NCI-H1048 (cell line): Measurements from ENCODE around the gene PSMD8.
"Not testable (repeated sequence)": the region's sequence is repeated elsewhere in the genome, so short reads cannot be mapped to it uniquely, and the experiment has no call there.

ENCODE experiments used
- DNase-seq: peaks from one replicate; lab custom pipeline; 2025; lab: John Stamatoyannopoulos, UW

PSMD8 gene

DNA sequence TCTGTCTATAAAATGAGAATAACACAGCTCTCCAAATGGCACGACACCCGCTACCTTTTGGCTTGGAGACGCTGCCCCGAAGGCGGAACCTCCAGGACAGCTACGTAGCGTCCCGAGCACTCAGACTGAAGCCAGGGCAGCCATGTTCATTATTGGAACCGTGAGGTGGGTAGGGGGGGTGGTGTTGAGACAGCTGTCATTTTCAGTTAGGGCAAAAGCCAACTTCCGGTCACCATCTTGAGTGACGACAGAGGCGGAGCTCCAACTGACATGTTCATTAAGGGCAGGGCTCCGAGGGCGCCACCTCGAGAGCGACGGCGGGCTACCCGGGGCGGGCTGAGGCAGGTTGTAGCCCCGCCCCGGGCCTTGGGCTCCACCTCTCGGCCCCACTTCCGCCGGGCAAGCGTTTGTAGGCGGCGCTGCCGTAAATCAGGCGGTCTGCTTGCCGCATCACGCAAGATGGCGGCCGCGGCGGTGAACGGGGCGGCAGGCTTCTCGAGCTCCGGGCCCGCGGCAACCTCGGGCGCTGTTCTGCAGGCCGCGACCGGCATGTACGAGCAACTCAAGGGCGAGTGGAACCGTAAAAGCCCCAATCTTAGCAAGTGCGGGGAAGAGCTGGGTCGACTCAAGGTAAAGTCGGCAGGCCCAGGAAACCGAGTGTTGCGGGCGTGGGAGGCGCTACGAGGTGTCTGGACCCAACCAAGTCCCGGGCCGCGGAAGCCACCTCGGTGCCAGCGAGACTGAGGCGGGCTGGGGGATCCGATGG lies at the start of gene PSMD8:
PSMD8 (plus strand) TSS at position 240 of the 766 bp plus-strand sequence; CDS start at position 271, 31 bp downstream.
- peak; percentile 93 for DNase-seq

DNA sequence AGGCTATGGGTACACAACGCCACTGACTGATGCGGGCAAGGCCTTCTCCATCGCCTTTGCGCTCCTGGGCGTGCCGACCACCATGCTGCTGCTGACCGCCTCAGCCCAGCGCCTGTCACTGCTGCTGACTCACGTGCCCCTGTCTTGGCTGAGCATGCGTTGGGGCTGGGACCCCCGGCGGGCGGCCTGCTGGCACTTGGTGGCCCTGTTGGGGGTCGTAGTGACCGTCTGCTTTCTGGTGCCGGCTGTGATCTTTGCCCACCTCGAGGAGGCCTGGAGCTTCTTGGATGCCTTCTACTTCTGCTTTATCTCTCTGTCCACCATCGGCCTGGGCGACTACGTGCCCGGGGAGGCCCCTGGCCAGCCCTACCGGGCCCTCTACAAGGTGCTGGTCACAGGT lies 47.8 kb upstream of the PSMD8 start:
- no peak for DNase-seq

DNA sequence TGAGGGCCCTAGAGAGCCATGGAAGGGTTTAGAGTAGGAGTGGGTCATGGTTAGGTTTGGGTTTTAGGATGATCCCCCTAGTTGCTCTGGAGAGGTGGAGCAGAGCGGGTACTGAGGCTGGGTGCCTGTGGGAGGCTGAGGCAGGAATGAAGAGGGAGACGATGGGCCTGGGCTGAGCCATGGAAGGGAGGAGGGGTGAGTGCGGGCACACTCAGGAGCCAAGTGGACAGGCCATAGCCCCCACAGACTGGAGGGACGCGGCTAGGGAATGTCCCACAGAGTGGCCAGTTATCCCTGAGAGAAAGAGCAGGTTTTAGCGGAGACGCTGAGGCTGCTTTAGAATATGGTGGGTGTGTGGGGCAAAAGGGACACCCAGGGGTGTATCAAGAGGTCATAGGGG lies 44.7 kb upstream of the PSMD8 start:
- DNase-seq: no peak

DNA sequence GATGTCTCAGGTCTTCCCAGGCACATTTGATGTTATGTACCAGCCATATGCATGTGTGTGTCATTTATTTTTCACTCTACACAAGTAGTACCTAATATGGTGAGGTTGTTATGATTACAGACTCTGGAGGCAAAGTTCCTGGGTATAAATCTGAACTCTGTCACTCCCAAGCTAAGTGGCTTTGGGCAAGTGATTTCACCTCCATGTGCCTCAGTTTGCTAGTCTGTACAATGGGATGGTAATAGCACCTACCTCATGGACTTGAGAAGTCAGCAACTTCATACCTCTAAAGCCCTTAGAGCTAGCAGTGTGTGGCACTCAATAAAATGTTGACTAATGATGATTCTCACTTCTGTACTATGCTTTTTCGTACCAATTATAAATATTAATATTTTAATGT lies 42.6 kb upstream of the PSMD8 start:
- DNase-seq: no peak

DNA sequence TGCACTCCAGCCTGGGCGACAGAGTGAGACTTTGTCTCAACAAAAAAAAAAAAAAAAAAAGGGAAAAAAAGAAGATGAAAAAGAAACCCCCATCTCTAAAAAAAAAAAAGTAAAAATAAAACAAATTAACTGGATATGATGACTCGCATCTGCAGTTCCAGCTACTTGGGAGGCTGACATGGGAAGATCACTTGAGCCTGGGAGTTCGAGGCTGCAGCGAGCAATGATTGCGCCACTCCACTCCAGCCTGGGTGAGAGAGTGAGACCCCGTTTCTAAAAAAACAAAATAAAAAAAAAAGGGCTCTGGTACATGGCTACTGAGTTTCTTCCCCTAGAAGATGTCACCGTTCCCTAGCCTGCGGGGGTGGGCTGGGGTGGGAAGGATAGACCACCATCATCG lies 41.1 kb upstream of the PSMD8 start:
- no peak for DNase-seq

DNA sequence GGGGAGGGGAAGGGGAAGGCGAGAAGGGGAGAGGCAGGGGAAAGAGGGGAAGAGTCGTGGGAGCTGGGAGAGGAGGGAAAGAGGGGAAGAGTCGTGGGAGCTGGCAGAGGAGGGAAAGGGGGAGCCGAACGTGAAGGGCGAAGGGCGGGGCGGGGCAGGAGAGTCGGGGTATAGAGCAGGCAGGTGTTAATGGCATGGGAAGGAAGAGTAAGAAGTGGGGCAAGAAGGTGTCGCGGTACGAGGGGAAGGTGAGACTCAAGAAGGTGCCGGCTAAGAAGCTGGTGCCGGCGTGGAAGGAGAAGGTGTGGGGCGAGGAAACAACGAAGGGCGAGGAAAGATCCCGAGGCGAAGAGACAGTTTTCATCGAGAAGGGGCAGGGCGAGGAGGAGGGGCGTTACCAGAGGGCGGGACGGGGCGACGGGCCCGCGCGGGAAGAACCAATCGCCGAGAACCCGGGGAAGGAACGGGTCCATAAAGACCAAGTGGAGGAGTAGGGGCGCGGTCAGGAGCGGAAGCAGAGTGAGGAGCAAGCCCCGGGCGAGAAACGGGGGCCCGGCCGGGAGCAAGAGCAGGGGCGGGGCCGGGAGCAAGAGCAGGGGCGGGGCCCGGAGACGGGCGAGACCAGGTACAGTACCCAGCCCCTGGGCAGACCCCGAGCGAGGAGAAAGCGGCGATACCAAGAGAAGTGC lies 38.3 kb upstream of the PSMD8 start:
- peak; percentile 94 for DNase-seq

DNA sequence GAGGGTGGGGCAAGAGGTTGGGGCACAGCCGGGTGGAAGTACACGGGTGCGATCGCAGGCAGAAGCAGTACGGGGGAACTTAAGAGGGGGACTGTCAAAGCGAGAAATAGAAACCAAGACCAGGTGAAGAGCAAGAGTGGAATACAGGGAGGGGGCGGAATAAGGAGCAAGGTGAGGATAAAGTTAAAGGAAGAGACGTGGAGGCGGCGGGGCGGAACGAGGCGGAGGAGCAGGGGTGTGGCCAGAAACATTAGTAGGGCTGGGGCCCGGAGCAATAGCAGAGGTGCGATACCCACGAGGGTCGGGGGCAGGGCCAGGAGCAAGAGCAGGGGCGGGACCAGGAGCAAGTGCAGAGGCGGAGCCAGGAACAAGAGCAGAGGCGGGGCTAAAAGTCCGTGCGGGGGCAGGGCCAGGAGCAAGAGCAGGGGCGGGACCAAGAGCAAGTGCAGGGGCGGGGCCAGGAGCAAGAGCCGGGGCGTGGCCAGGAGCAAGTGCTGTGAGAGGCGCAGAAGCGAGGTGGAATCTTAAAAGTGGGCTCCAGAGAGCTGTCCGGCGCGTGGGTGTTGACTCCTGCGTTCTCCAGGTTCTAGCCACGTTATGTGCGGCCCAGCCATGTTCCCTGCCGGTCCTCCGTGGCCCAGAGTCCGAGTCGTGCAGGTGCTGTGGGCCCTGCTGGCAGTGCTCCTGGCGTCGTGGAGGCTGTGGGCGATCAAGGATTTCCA lies 37.6 kb upstream of the PSMD8 start:
- DNase-seq: peak; percentile 76

DNA sequence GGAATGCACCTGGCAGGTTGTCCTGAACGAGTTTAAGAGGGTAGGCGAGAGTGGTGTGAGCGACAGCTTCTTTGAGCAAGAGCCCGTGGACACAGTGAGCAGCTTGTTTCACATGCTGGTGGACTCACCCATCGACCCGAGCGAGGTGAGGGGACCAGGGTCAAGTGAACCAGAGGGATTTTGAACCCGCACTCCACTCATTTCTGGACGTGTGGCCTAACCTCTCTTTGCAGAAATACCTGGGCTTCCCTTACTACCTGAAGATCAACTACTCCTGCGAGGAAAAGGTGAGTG lies 37.1 kb upstream of the PSMD8 start:
- DNase-seq: no peak

DNA sequence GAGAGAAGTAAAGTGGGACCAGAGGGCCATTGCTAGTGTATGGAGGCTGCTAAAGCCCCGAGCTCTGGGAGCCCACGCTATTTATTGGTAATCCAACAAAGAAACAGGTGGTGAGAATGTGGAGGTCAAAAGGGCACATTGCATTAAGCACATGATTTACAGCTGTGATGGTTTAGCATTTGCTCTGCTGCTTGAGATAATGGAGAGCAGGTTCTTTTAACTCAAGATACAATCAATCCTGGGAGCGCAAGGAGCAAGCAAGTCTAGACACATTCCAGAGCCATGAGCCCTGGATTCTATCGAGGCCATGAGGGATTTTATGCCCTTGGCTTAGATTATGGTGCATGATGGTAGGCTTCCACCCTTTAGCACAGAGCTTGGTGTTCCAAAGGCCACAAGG lies 35.4 kb upstream of the PSMD8 start:
- DNase-seq: not testable (repeated sequence)

DNA sequence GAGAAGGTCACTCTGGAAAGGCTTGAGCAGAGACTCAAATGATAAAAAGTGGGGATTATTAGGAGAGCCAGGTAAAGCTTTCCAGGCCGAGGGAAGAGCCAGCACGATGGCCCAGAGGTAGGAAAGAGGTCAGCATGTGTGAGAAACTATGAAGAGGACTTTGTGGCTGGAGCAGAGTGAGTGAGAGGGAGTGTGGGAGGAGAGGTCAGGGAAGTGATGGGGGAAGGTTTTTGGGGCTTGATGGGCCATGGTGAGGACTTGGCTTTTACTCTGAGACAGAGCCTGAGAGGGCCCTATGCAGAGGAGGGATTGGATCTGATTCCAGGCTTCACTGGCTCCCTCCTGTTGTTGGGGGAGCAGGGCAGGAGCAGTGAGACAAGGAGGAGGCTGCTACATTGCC lies 33.4 kb upstream of the PSMD8 start:
- DNase-seq: no peak

DNA sequence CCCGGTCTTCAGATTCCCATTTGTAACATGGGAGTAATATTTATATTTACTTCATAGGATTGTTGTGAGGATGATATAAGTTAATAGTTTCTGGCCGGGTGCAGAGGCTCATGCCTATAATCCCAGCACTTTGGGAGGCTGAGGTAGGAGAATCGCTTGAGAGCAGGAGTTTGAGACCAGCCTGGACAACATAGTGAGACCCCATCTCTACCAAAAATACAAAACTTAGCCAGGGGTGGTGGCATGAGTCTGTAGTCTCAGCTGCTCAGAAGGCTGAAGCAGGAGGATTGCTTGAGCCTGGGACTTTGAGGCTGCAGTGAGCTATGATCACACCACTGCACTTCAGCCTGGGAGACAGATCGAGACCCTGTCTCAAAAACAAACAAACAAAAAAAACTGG lies 27.5 kb upstream of the PSMD8 start:
- DNase-seq: no peak

DNA sequence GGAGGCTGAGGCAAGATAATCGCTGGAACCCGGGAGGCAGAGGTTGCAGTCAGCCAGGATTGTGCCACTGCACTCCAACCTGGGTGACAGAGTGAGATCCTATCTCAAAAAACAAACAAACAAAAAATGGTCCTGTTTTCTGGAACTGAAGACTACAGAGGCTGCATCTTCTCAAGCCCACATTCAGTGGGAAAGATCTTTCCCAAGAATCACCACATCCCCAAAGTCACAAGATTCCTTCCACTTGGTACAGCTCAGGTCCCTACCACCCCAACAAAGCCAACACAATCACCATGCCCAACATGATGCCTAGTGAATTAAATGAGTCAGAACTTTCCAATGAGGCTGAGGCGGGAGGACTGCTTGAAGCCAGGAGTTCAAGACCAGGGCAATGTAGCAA lies 23.5 kb upstream of the PSMD8 start:
- DNase-seq: no peak

DNA sequence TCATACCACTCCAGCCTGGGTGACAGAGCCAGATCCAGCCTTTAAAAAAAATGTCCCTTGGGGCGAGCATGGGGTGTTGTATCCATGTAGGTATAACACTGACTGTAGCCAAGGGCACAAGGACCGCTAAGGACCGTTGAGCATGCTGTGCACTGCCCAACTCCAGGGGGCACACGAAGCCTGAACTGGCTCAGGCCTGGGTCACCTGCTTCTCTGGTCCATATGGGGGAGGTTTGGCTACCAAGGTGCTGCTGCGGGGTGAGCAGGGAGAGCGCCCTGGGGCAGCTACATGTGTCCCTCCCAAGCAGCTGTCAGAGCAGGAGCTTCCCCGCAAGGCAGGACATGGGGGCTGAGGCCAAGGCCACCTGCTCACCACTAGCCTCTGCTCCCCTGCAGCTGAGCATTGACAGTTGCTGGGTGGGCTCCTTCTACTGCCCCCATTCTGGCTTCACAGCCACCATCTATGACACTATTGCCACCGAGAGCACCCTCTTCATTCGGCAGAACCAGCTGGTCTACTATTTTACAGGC lies 22.4 kb upstream of the PSMD8 start:
- no peak for DNase-seq

DNA sequence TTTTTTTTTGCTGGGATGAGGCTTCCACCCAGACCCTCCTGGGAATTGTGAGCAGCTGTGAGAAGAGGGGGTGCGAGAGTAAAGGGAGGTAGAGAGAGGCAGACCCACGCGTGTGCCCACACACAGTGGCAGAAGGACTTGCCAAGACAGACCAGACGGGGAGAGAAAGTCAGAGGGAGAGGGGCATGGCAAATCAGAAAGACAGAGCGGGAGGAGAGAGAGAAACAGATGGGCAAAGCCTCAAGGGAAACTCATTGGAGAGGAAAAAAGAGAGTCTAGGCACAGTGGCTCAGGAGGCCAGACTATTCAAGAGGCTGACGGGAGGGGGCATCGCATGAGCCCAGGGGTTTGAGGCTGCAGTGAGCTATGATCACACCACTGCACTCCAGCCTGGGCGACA lies 21.8 kb upstream of the PSMD8 start:
- no peak for DNase-seq

DNA sequence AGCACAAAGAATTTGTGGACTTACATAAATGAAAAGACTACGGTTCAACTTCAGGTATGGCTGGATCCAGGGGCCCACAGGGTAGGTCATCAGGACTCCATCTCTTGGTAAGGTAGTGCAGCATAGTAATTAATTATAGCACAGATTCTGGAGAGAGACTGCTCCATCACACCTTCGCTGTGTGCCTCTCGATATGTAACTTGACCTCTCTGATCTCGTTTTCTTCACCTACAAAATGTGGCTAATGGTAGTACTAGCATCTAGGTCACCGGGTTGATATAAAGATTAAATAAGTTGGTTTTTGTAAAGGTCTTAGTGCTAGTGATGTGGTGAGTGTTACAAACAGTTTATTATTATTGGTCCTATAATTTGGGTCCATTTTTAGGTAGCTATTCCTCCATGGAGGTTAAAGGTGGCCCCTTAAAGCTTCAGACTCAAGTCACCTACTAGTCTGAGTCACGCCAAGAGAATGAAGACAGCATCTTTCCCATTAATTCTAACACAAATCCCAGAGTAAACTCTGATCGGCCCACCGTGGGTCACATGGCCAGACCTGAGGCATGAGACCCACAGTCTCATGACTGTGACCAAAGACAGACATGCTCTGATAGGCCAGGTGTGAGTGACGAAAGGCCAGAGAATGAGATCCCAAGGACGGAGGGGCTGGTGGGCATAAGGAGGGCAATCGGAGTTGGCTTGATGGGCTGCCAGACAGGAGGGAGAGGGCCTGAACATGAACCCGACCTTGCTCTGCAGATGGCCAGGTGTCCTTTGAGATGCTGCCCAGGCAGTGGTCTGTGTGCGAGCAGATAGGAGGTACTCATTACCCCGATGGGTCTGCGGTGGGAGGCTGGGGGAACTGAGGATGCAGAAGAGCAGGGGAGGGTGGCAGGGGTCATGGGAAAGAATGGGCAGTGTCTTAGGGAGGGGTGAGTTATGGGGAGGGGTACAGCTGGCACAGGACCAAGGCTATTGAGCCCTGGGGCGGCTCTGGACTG lies 18.3 kb upstream of the PSMD8 start:
- DNase-seq: no peak

DNA sequence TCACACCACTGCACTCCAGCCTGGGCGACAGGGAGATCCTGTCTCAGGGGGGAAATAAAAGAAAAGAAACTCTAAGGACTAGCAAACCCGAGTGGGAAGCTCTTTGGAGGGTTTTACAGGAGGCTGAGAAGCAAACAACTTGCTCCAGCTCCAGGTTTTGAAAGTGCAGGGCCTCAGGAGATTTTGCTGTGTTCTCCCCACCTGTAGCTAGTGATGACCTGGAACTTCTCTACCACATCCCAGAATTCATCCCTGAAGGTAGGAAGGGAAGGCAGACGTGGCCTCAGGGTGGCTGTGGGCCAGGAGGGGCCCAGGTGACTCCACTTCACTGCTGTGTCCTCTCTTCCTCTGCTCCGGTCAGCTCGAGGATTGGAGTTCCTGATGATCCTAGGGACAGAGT lies 16.3 kb upstream of the PSMD8 start:
- DNase-seq: no peak

DNA sequence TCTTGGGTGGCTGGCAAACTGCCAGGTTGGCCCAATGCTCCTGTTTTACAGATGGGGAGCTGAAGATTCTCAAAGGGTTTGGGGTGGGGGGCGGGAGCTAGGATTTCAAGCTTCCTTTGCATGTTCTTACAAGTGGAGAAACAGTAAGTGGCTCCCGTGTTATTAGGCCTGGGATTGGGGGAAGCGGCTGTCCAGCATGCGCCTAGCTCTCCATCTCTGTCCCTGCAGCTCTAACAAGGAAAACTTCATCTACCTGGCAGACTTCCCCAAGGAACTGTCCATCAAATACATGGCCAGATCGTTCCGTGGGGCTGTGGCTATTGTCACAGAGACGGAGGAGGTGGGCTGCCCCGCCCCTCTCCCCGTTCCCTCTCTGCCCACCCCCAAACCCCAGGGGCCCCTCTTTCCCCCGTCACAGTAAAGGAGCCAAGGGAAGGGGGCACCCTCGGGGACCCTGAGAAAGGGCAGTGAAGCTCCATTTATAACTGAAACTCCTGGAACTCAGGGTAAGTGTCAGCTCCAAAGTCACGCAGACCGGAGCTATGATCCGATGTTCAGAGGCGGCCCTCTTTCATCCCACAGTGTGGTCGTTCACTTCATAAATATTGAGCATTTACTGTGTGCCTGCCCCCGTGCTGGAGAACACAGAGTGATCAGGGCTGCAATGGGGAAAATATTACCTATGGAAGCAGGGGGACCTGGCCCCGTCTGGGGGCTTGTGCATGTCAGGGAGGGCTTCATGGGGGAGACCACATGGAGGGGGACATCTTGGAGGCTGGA lies 14.9 kb upstream of the PSMD8 start:
- no peak for DNase-seq

DNA sequence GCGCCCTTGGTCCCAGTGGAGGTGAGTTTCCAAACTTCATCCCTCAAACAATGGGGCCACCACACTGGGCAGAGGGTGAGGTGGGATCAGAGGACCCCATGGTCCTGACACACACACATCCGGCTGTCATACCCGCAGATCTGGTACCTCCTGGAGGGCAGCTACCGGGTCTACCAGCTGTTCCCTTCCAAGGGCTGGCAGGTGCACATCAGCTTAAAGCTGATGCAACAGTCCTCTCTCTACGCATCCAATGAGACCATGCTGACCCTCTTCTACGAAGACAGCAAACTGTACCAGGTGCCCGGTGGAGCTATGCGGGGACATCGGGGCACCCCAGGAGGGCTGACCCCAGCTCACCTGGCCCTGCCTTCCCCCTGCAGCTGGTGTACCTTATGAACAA lies 14.0 kb upstream of the PSMD8 start:
- DNase-seq: no peak

DNA sequence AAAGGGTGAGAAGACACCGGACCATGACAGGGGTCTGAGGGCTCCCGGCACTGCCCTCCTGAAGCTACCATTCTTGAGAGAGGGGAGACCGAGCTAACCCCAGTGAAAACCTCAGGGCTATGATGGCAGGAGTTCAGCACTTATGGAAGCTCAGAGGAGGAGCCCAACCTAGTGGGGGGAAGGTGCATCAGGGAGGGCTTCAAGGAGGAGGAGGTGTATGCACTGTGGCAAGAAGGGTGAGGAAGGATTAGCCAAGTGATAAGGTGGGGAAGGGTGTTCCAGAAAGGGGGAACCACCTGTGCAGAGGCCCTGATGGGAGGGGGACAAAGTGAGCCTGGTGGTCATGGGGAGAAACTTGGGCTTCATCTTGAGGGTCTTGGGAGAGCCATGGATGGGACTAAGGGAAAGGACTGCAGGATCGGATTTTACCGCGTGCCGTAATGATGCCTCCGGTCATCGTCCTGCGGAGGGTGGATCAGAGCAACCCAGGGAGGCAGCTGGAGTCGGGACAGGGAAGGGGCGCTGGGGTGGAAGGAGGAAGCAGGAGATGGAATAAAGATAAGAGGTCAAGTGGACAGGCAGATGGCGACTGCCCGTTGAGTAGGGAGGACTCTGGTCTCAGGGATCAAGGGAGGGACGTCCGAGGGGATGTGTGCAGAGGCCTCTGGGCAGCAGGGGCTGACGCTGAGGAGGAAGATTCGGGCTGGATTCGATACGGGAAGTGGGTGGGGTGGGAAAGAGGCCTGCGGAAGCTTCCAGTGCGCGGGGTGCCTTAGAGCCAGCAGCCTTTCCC lies 13.3 kb upstream of the PSMD8 start:
- no peak for DNase-seq

DNA sequence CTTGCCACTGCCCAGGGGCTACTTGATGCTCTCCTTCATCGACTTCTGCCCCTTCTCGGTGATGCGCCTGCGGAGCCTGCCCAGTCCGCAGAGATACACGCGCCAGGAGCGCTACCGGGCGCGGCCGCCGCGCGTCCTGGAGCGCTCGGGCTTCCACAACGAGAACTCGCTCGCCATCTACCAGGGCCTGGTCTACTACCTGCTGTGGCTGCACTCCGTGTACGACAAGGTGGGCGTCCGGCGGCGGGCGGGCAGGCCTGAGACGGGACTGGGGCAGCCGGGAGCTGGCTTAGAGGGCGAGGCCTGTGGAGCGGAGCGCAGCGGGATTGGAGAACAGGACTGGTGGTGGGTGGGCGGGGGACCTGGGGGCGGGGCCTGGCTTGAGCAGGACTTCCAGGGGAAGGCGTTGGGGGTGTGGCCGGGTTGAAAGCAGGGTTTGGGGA lies 12.7 kb upstream of the PSMD8 start:
- peak; percentile 81 for DNase-seq
